ENCODE data around the gene TMEFF2.
"Not testable (repeated sequence)": the region's sequence is repeated elsewhere in the genome, so short reads cannot be mapped to it uniquely, and the experiment has no call there.

The TMEFF2 gene

DNA sequence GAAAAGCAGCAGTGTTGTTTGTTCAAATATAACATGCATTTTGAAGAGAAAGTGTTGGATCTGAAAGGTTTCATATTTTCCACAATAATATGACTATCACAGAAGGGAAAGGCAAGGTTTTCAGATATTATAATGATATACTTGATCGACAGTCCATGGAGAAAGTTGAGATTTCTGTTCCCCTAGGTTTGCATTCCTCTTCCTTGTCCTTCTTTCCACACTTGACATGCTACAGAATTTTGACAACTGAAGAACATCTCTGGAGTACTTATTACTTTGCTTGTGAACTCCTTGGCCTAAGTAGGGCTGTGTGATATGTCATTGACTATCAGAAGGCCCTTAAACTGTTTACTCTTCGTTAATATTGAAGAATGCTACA is 46.5 kb downstream of the TMEFF2 start:
- TF ChIP-seq CTCF (IDR thresholded peaks at IDR 0.05), result no peak
- TF ChIP-seq ZFX (IDR thresholded peaks at IDR 0.05; ENCODE audit: borderline replicate concordance), result no peak
- H3K27ac ChIP-seq, result no peak overlapping the region

- TF ChIP-seq ZFX (IDR thresholded peaks at IDR 0.05; ENCODE audit: borderline replicate concordance), result no peak
- TF ChIP-seq CTCF (IDR thresholded peaks at IDR 0.05), result no peak
- no peak overlapping the region for H3K27ac ChIP-seq
Measured at GRCh38 chr2:192146069-192147015, 48.4 kb downstream of the TMEFF2 start.

GRCh38 chr2:192145496-192145895 is 49.2 kb downstream of the TMEFF2 start:
- no peak for TF ChIP-seq CTCF (IDR thresholded peaks at IDR 0.05)
- no peak for TF ChIP-seq ZFX (IDR thresholded peaks at IDR 0.05; ENCODE audit: borderline replicate concordance)
- H3K27ac ChIP-seq, result no peak overlapping the region

GRCh38 chr2:192140236-192140839 is 54.4 kb downstream of the TMEFF2 start:
- TF ChIP-seq ZFX (IDR thresholded peaks at IDR 0.05; ENCODE audit: borderline replicate concordance) (no peak), CTCF (IDR thresholded peaks at IDR 0.05) (no peak)
- H3K27ac ChIP-seq, result no peak overlapping the region

- TF ChIP-seq CTCF (IDR thresholded peaks at IDR 0.05), result no peak
- TF ChIP-seq ZFX (IDR thresholded peaks at IDR 0.05; ENCODE audit: borderline replicate concordance), result no peak
- no peak overlapping the region for H3K27ac ChIP-seq
Measured at GRCh38 chr2:192139813-192140212, 54.9 kb downstream of the TMEFF2 start.

DNA sequence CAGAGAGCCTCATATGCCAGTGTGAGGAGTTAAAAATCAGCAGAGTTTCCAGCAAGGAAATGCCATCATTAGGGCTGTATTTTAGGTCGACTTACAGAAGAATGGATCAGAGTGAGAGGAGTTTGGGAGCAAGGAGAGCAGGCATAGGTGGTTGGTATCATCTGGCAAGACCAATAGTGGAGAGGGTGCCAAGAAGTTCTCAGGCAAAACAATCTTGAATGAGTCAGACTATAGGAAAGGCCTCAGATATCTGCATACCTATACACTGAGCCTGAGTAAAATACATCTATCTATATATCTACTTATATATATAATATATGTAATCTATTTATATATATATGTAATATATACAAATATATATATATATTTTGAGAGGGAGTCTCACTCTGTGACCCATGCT is 57.3 kb downstream of the TMEFF2 start:
- no peak for TF ChIP-seq ZFX (IDR thresholded peaks at IDR 0.05; ENCODE audit: borderline replicate concordance)
- no peak for TF ChIP-seq CTCF (IDR thresholded peaks at IDR 0.05)

GRCh38 chr2:192132604-192133003 is 62.1 kb downstream of the TMEFF2 start:
- H3K27ac ChIP-seq, result not testable (repeated sequence)

More for the DNA sequence above, 57.3 kb downstream of the TMEFF2 start:
- no peak overlapping the region for H3K27ac ChIP-seq

DNA sequence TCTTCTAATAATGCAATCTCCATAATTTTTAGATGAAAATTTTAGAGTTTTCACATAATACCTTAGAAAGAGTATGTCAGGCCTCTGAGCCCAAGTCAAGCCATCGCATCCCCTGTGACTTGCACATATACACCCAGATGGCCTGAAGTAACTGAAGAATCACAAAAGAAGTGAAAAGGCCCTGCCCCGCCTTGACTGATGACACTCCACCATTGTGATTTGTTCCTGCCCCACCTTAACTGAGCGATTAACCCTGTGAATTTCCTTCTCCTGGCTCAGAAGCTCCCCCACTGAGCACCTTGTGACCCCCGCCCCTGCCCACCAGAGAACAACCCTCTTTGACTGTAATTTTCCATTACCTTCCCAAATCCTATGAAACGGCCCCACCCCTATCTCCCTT is 64.4 kb downstream of the TMEFF2 start:
- not testable (repeated sequence) for H3K27ac ChIP-seq

Measured in 22Rv1 (cell line).